Measurements from ENCODE around the gene SLU7.

The SLU7 gene

GRCh38 chr5:160363660-160364395 is 55.1 kb downstream of the SLU7 start:
- DNase-seq: no peak

- DNase-seq: no peak
Observed at GRCh38 chr5:160363211-160363610, 55.7 kb downstream of the SLU7 start.

DNA sequence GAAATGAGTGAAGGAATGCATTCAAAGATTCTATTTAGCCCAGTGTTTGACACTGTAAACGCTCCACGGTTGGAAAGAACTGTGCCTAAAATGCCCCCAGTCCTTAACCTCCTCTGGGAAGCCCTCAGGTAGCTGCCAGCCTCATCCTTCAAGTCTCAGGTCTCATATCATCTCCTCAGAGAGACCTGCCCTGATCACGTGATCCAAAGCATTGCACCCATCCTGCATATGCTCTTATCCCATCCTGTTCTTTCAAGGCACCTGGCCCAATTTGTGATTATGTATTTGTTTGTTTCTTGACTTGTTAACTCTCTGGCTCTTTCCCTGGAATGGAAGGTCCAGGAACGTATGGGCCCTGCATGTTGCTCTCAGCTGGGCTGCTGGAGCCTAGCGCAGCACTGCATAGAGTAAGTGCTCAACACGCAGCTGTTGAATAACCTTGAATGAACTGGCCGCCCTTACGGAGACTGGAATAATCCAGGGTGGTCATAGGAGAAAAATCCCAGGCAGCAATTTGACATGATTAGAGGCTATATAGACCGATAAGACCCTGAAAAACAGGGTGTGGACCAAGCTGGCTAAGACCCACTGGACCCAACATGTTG is 57.2 kb downstream of the SLU7 start:
- no peak for DNase-seq

DNA sequence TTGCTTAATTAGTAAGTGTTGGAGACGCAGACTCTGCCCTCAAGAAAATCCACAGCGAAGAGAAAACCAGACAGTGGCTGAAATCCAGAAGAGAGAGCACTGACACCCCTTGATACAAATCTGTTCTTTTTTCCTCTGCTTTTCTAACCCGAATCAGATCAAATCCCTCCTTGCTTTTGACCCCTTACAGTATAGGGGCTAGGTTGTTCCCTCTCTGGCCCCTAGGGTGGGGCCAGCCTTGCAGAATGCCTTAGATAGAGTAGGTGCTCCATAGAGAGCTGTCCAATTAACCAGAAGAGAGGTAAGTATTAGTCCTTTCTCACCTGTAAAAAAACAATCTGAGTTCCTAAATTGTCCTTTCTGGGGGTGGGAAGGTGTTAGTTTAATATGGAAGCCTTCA is 58.6 kb downstream of the SLU7 start:
- no peak for DNase-seq

- no peak for DNase-seq
Observed at GRCh38 chr5:160359816-160360215, 59.1 kb downstream of the SLU7 start.

DNA sequence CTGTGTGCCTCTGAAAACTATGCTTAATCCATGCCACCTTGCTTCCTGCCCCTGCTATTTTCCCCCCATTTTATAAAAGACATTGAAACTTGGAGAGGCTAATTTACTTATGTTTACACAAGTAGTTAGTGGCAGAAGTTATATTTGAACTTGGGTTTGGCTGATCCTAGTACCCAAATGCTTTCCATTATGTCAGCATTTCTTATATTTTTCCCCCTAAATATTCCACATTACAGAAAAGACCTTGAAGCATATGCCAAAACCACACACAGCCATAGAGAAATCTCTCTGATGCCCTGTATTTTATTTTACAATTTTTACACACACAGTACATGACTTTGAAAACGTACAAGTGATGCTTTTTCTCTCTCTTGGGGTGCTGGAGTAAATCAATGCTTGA is 59.6 kb downstream of the SLU7 start:
- no peak for DNase-seq

DNA sequence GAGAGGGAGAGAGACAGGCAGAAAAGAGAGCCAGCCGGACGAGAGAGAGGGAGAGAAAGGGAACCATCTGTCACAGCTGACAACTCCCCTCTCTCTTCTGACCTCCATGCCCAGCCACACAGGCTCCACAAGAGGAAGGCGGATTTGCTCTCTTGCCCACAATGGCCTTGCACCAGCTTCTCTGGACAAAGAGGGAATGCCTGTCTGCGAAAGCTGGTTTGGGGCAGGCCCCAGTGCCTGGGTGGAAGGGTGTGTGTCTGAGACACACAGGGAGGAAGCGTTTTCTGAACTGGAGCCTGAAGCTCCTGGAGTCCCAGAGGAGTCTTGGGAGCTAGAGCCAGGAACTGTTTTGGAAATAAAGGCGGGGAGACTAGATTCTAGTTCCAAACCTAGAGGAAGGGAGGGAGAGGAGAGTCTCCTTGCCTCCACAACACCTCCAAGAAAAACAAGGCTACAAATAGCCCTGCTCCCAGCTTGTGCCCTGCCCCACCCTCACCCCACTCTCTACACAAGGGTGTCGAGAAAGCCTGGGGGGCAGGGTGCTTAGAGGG is 60.9 kb downstream of the SLU7 start:
- DNase-seq: no peak

DNA sequence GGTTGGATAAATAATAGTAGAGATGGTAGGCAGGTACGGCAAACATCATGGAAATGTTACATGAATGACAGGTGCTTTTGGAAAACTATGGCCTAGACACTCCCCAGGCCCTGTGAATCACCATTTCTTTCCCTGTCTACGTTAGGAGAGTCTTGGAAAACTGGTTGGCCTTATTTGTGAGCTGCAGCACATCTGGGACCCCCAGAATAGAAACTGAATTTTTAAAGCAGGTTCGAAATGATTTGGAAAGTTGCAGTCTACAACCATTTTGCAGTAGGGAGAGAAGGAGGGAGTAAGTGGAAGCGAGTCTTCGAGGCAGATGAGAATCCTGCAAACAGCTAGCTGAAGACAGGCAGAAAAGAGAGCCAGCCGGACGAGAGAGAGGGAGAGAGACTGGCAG is 61.5 kb downstream of the SLU7 start:
- DNase-seq: no peak

DNA sequence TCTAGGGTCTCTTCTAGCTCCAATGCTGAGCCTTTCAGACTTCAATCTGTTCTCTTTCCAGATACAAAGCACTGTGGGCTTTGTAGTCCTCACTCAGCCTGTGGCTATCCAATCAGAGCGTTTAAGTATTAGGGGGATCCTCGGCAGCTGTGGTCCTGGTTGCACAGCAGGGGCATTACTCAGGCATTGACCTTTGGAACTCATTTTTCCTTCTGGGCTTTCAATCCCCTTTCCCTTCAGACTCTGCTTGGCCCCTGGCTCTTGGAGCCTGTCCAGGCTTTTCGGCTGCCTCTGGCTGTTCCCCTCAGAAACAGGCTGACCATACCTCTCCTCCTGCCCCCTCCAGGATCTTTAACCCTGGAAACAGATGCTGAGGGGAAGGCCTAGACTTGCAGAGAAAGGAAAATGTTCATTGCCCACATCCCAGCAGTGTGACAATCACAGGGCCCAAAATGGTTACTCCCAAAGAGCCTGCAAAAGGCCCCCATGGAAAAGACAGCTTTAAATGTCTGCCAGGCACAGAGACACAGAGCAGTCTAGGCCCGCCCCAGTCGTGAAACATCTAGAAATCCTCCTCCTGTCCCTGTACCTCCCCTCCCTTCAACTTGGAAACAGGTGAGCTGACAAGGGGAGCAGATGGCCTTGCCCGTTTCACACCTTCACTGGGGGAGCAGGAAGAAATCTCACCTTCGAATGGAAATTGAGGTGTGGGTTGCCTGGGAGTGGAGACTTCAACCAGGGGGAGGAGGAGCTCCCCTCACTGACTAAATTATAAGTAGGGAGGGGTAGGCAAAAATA is 62.1 kb downstream of the SLU7 start:
- no peak for DNase-seq

DNA sequence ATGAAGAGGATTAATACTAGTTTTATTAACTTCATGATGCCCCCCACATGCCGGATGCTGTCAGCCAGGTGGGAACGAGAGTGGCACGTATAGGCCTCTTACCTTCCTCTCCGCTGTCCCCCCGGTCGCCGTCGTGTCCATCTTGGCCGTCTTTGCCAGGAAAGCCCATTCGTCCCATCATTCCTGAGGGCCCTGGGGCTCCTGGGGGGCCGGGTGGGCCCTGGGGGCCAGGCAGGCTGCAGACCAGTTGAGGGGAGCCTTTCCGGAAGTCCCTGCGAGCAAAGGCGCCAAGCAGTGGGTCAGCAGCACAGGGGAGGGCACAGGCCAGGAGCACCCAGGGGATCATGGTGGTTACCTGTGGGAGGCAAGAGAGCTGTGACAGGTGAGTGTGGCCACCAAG is 64.2 kb downstream of the SLU7 start:
- no peak for DNase-seq

GRCh38 chr5:160353379-160353778 is 65.5 kb downstream of the SLU7 start:
- no peak for DNase-seq

GRCh38 chr5:160352308-160352707 is 66.6 kb downstream of the SLU7 start:
- DNase-seq: no peak

Measured in CD4-positive, alpha-beta T cell treated with Interleukin-4 for 4 hours (primary cell).